T-helper 22 cell (primary cell): ENCODE measurements around the gene OLIG1.

ENCODE experiments used
- DNase-seq: peaks from one replicate; pipeline ENCODE4 v3.0.0-alpha.2; 2020; ENCODE audit warnings: low read depth

Gene OLIG1

GRCh38 chr21:33031152-33031911 is 38.6 kb upstream of the OLIG1 start:
- no peak for DNase-seq

GRCh38 chr21:33032434-33033047 is 37.4 kb upstream of the OLIG1 start:
- no peak for DNase-seq

DNA sequence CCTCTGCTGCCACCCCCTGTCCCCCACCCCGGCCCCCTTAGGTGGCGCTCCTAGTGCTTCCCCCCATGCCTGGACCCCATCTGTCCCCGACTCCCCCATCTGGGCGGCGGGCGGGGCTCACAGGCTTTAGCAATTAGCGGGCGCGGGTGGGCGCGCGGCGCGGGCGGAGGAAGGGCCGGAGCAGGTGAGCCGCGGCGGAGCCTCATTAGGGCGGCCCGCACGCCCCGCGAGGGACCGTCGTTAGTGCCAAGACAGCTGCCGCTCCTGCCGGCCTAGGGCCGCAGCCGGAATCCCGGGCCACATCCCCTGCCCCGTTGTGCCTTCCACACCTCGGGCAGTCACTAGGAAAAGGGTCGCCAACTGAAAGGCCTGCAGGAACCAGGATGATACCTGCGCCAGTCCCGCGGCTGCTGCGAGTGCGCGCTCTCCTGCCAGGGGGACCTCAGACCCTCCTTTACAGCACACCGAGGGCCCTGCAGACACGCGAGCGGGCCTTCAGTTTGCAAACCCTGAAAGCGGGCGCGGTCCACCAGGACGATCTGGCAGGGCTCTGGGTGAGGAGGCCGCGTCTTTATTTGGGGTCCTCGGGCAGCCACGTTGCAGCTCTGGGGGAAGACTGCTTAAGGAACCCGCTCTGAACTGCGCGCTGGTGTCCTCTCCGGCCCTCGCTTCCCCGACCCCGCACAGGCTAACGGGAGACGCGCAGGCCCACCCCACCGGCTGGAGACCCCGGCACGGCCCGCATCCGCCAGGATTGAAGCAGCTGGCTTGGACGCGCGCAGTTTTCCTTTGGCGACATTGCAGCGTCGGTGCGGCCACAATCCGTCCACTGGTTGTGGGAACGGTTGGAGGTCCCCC is 36.6 kb upstream of the OLIG1 start:
- no peak for DNase-seq

- no peak for DNase-seq
Observed at GRCh38 chr21:33033961-33034413, 36.0 kb upstream of the OLIG1 start.

- no peak for DNase-seq
Observed at GRCh38 chr21:33035147-33035546, 34.8 kb upstream of the OLIG1 start.

DNA sequence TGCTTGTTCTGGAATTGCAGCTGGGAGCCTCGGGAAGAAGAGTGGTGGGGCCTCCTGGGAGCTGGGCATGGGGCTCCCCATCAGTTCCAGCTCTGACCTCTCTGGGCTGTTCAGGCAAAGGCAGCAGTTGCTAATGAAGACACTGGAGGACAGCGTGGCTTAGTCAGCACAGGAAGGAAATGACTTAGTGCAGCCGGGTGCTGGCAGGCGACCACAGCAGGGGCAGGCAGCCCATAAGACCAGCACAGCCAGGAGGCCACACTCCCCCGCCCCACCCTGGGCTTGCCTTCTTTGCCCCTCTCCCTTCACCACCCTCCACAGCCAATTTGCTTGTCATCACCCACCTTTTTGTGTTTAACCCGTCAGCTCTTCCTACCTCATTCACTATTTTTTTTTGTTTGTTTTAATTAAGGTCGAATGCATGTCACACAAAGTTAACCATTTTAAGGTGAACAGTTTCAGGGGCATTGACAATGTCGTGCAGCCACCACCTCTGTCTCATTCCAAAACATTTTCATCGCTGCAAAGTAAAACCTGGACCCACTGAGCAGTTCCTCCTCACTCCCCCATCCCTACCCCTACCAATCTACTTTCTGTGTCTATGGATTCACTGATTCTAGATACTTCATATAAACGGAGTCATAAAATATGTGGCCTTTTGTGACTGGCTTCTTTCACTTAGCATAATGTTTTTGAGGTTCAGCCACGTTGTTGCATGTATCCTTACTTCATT is 33.3 kb upstream of the OLIG1 start:
- DNase-seq: no peak

DNA sequence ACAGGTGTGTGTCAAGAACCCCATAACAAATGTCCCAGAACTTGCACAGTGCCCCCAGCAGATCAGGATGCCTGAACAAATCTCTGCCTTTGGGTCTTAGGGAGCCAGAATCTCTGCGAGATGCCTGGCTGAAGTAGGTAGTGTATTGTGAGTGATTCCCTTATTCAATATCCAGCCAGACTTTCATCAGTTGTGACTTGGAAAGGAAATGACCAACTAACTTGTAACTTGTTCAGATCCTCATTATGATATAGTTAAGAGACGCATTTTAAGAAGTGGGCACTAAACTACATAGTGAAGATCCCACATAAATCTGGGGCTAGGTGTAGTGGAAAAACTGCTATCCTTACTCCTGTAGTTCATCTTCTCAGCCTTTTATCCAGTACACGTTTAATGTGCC is 32.4 kb upstream of the OLIG1 start:
- no peak for DNase-seq

DNA sequence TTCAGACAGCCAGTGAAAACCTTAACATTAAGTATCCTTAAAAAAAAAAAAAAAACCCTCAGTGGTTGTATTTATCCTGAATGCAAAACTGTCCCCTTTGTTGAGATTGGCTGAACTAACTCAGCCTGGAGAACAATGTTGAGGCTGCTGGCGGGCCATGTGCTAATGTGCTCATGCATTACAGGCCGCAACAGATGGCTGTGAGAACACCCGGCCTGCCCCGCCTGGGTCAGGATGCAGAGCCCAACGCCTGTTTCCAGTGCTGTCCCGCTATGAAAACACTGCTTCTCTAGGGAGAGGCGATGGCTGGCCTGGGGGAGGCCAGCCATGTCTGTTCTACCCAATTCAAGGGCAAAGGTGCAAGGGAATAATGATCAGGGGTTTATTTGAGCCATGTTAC is 30.4 kb upstream of the OLIG1 start:
- no peak for DNase-seq

DNA sequence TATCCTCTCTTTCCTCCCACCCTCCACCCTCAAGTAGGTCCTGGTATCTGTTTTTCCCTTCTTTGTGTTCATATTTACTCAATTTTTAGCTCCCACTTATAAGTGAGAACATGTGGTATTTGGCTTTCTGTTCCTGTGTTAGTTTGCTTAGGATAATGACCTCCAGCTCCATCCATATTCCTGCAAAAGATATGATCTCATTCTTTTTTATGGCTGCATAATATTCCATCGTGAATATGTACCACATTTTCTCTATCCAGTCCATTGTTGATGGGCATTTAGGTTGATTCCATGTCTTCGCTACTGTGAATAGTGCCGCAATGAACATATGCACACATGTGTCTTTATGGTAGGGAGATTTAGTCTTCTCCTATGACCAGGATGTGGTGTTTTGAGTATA is 29.7 kb upstream of the OLIG1 start:
- no peak for DNase-seq

DNA sequence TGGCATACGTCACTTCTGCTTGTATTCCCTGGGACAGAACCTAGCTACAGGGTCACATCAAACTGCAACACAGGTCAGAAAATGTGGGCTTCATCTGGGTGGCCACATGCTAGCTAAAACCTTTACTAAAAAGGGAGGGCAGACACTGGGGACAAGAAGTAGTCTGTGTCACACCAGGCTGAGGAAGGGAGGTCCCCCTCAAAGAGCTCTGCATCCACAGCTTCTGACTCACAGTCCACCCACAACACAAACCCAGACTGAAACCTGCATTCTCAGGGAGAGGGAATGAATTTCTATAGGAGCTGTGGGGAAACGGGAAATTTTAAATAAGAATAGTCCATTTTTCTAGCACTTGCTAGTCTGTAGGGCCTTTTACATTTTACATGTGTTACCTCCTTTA is 28.0 kb upstream of the OLIG1 start:
- no peak for DNase-seq

- DNase-seq: no peak
Observed at GRCh38 chr21:33042812-33043211, 27.1 kb upstream of the OLIG1 start.

DNA sequence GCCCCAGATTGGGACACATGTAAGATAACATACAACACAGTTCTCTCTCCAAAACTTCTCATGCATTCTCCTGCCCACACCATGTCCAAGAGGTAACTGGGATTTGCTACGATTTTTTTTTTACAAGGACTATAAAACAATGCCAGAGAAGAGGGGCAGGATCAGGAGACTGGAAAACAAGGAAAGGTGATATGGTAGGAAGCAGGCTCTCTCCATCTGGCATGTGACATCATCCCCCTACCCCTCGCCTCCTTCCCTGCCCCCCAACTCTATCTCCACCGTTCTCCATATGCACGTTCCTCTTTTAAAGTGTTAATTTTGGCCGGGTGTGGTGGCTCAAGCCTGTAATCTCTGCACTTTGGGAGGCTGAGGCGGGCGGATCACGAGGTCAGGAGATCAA is 23.5 kb upstream of the OLIG1 start:
- DNase-seq: no peak

- no peak for DNase-seq
Observed at GRCh38 chr21:33047231-33047630, 22.7 kb upstream of the OLIG1 start.

GRCh38 chr21:33051925-33052324 is 18.0 kb upstream of the OLIG1 start:
- no peak for DNase-seq

- DNase-seq: no peak
Observed at GRCh38 chr21:33053951-33054350, 16.0 kb upstream of the OLIG1 start.

- no peak for DNase-seq
Observed at GRCh38 chr21:33055991-33056390, 13.9 kb upstream of the OLIG1 start.

DNA sequence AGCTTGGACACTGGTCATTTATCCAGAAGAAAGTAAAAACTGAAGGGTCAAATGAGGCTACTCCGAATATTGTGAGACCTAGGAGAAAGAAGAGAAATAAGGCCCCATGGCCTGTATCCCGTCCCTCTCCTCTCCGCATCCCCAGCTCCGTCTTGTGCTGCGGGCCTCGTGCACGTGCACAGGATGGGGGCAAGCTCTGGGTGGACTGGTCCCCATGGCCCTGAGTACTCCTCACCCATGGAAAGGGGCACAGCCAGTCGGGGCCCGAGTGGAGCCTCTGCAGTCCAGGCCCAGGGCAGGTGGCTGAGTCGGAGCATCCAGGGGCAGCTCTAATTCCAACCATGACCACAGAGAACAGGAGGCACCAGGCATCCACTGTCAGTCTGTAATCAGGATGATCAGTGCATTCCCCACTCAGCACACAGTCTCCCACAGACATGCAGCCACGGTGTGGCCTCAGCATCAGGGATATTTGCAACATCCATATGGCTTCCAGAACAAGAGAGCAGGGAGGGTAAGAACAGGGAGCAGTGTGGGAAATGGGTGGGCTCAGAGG is 12.5 kb upstream of the OLIG1 start:
- DNase-seq: no peak

GRCh38 chr21:33058527-33058926 is 11.4 kb upstream of the OLIG1 start:
- DNase-seq: no peak

GRCh38 chr21:33058957-33059356 is 11.0 kb upstream of the OLIG1 start:
- no peak for DNase-seq

GRCh38 chr21:33059380-33059841 is 10.5 kb upstream of the OLIG1 start:
- DNase-seq: no peak

- DNase-seq: no peak
Observed at GRCh38 chr21:33061233-33061632, 8.7 kb upstream of the OLIG1 start.

DNA sequence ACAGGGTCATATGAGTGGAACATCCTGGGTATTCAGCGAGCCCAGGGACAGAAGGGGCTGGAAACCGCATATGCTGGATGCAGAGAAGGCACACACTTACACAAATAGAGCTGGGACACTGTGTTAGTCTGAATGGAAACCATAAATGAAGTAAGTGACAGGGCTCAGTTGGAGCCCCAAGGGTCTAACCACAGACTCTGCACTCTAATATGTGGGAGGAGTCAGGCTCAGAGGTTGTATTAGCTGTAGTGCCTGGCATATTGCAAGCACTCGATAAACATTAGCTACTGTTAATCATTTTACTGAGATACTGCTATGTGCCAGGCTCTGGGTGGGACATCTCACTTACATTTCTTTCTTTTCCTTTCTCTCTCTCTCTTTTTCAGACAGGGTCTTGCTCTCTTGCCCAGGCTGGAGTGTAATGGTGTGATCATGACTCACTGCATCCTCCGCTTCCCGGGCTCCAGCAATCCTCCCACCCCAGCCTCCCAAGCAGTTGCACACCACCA is 6.5 kb upstream of the OLIG1 start:
- DNase-seq: no peak
